Motor neuron (in vitro differentiated cells): ENCODE data around the gene SUN1. TPM values are rescaled to one million over a fixed set of nuclear protein-coding genes. Genes with fewer than 3 reads are reported as not detected.

Experiments used
- ATAC-seq, 8 experiments: fragments of 200-7000 bp; cut with Tn5 transposase; replicated peaks in 6 of 8; 2 replicates each; pipeline ENCODE4 v1.8.0; 2021; ENCODE audit warnings: mild to moderate bottlenecking in 8 of 8, moderate library complexity in 8 of 8
- H3K27ac ChIP-seq, 2 donors: fragments of 250-450 bp; sonication (Bioruptor Pico); 2 replicates each; pipeline ENCODE4 v1.9.0; 2021; ENCODE audit warnings: antibody characterized with exemption in 2 of 2, mild to moderate bottlenecking in 2 of 2, moderate library complexity in 1 of 2
- H3K4me1 ChIP-seq, 2 donors: fragments of 250-450 bp; sonication (Bioruptor Pico); replicated peaks in 1 of 2; 2 replicates each; pipeline ENCODE4 v1.6.1; 2021; ENCODE audit warnings: antibody characterized with exemption in 2 of 2, mild to moderate bottlenecking in 2 of 2, moderate library complexity in 1 of 2
- H3K4me3 ChIP-seq, 5 donors: fragments of 250-450 bp; sonication (Bioruptor Pico); 2 replicates each; pipeline ENCODE4 v1.9.0; 2021; ENCODE audit warnings: antibody characterized with exemption in 5 of 5, mild to moderate bottlenecking in 5 of 5, moderate library complexity in 4 of 5
- WGBS, 10 experiments: fragments of 450-650 bp; shearing (Covaris generic); methylation state at CpG; one replicate each; pipeline ENCODE4 v1.0.0; 2022; 5-methylcytosine and 5-hydroxymethylcytosine counted together
- in situ Hi-C, 9 experiments: fragments of 400-800 bp; cut with MboI; loops; one replicate each; pipeline ENCODE4 v1.15.0; 2021; ENCODE audit warnings: low sequenced_read_pairs in 9 of 9, low pct_unique_long_range_greater_than_20kb in 2 of 9; ENCODE audit not compliant: unreplicated experiment in 9 of 9
- total RNA-seq, 8 experiments: library from RNA; unstranded; fragments of 300-600 nt; gene quantifications; 2 replicates each; pipeline versions ENCODE4 v1.2.3 to v1.2.4, GENCODE V29; 2022

Gene SUN1
- total RNA-seq, 8 experiments from 2014 or later: 30.8 to 102 (median 53.0) TPM

- whole genome bisulfite sequencing, 10 experiments: no CpG with 5 or more reads among the region's 27 CpGs
- no peak overlapping the region for H3K27ac ChIP-seq
- peak in 5 of 8 experiments; percentile 1 to 19 (median 11) for ATAC-seq
- peaks cover 3 to 20% of the 10 kb centered on the region in 2 donors for H3K4me1 ChIP-seq
- in situ Hi-C loops: no loop called here
- H3K4me3 ChIP-seq: no peak overlapping the region
Observed at GRCh38 chr7:897771-898376, 65.6 kb downstream of the SUN1 start.

GRCh38 chr7:898460-898854 lies 66.2 kb downstream of the SUN1 start:
- Histone ChIP-seq H3K4me1 (peaks cover 3 to 20% of the 10 kb centered on the region in 2 donors), H3K4me3 (no peak overlapping the region), H3K27ac (no peak overlapping the region)
- in situ Hi-C loops: no loop called here
- WGBS, 10 experiments: 87% methylated on average over 3 of the region's 18 CpGs; no CpG with 5 or more reads in 9 of the 10 experiments
- peak in 1 of 8 experiments; percentile 3 for ATAC-seq

GRCh38 chr7:898855-899681 lies 66.8 kb downstream of the SUN1 start:
- ATAC-seq: no peak
- in situ Hi-C loops: no loop called here
- H3K27ac ChIP-seq: no peak overlapping the region
- H3K4me1 ChIP-seq: peaks cover 3 to 20% of the 10 kb centered on the region in 2 donors
- H3K4me3 ChIP-seq: no peak overlapping the region
- 60 to 80% (median 72%) methylated on average over 2 to 19 of the region's 54 CpGs; no CpG with 5 or more reads in 7 of the 10 experiments for WGBS, 10 experiments

- no peak overlapping the region for H3K4me3 ChIP-seq
- H3K4me1 ChIP-seq: peaks cover 3 to 24% of the 10 kb centered on the region in 2 donors
- no peak overlapping the region for H3K27ac ChIP-seq
- ATAC-seq: no peak
- WGBS, 10 experiments: 100% methylated on average over 1 of the region's 16 CpGs; no CpG with 5 or more reads in 9 of the 10 experiments
- in situ Hi-C loops: no loop called here
Observed at GRCh38 chr7:899806-900205, 67.5 kb downstream of the SUN1 start.

- 92% methylated on average over 5 of the region's 26 CpGs; no CpG with 5 or more reads in 9 of the 10 experiments for WGBS, 10 experiments
- no peak overlapping the region for H3K4me3 ChIP-seq
- H3K27ac ChIP-seq: no peak overlapping the region
- H3K4me1 ChIP-seq: peaks cover 3 to 24% of the 10 kb centered on the region in 2 donors
- no peak for ATAC-seq
- in situ Hi-C loops: no loop called here
Observed at GRCh38 chr7:900331-901040, 68.2 kb downstream of the SUN1 start.

- H3K4me1 ChIP-seq: peaks cover 3 to 24% of the 10 kb centered on the region in 2 donors
- peak in 2 of 8 experiments; percentile 7 to 17 for ATAC-seq
- in situ Hi-C loops: no loop called here
- WGBS, 10 experiments: 75 to 100% methylated on average over 1 to 2 of the region's 8 CpGs; no CpG with 5 or more reads in 8 of the 10 experiments
- H3K27ac ChIP-seq: peak overlapping the region in 1 of 2 donors; percentile 1
- H3K4me3 ChIP-seq: no peak overlapping the region
Observed at GRCh38 chr7:901041-901387, 68.7 kb downstream of the SUN1 start.

GRCh38 chr7:901388-902154 lies 69.3 kb downstream of the SUN1 start:
- WGBS, 10 experiments: 15 to 100% (median 20%) methylated on average over 1 to 4 of the region's 24 CpGs; no CpG with 5 or more reads in 7 of the 10 experiments
- ATAC-seq: peak; percentile 78 to 92 (median 81)
- no peak overlapping the region for H3K4me3 ChIP-seq
- no peak overlapping the region for H3K27ac ChIP-seq
- peaks cover 3 to 24% of the 10 kb centered on the region in 2 donors for H3K4me1 ChIP-seq
- in situ Hi-C loops: no loop called here

GRCh38 chr7:902996-903395 lies 70.7 kb downstream of the SUN1 start:
- in situ Hi-C loops: no loop called here
- WGBS, 10 experiments: 29 to 97% (median 79%) methylated on average over 2 to 7 of the region's 22 CpGs; no CpG with 5 or more reads in 4 of the 10 experiments
- H3K4me3 ChIP-seq: no peak overlapping the region
- no peak for ATAC-seq
- peaks cover 3 to 19% of the 10 kb centered on the region in 2 donors for H3K4me1 ChIP-seq
- H3K27ac ChIP-seq: no peak overlapping the region

GRCh38 chr7:903921-904755 lies 71.9 kb downstream of the SUN1 start:
- no peak overlapping the region for H3K27ac ChIP-seq

GRCh38 chr7:904847-905246 lies 72.6 kb downstream of the SUN1 start:
- WGBS, 10 experiments: 20 to 25% methylated on average over 2 of the region's 20 CpGs; no CpG with 5 or more reads in 8 of the 10 experiments
- peak in 2 of 8 experiments; percentile 3 to 6 for ATAC-seq
- Histone ChIP-seq H3K4me1 (peaks cover 3 to 19% of the 10 kb centered on the region in 2 donors), H3K4me3 (no peak overlapping the region), H3K27ac (no peak overlapping the region)
- in situ Hi-C loops: no loop called here

More at GRCh38 chr7:903921-904755, 71.9 kb downstream of the SUN1 start:
- WGBS, 10 experiments: 87 to 90% methylated on average over 2 to 16 of the region's 37 CpGs; no CpG with 5 or more reads in 8 of the 10 experiments
- Histone ChIP-seq H3K4me1 (peaks cover 3 to 20% of the 10 kb centered on the region in 2 donors), H3K4me3 (no peak overlapping the region)
- in situ Hi-C loops: no loop called here
- ATAC-seq: no peak

- in situ Hi-C loops: no loop called here
- ATAC-seq: peak in 1 of 8 experiments; percentile 6
- Histone ChIP-seq H3K4me3 (no peak overlapping the region), H3K4me1 (peaks cover 0 to 10% of the 10 kb centered on the region in 2 donors), H3K27ac (no peak overlapping the region)
- 20 to 53% methylated on average over 1 to 3 of the region's 10 CpGs; no CpG with 5 or more reads in 8 of the 10 experiments for WGBS, 10 experiments
Observed at GRCh38 chr7:906776-907157, 74.5 kb downstream of the SUN1 start.
